ENCODE data around the gene AKAP7.

DNA sequence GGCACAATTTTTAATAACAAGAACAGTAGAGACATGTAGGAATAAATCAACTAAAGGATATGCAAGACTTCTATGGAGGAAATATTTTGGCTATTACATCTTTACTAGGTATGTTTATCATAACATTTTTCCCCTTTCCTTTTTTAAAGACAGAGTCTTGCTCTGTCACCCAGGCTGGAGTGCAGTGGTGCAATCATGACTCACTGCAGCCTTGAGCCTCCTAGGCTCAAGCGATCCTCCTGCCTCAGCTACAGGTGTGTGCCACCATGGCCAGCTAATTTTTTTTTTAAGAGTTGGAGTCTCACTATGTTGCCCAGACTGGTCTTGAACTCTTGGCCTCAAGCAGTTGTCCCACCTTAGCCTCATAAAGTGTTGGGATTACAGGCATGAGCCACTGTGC lies 37.0 kb downstream of the AKAP7 start:
- TF ChIP-seq, protein P1, sequence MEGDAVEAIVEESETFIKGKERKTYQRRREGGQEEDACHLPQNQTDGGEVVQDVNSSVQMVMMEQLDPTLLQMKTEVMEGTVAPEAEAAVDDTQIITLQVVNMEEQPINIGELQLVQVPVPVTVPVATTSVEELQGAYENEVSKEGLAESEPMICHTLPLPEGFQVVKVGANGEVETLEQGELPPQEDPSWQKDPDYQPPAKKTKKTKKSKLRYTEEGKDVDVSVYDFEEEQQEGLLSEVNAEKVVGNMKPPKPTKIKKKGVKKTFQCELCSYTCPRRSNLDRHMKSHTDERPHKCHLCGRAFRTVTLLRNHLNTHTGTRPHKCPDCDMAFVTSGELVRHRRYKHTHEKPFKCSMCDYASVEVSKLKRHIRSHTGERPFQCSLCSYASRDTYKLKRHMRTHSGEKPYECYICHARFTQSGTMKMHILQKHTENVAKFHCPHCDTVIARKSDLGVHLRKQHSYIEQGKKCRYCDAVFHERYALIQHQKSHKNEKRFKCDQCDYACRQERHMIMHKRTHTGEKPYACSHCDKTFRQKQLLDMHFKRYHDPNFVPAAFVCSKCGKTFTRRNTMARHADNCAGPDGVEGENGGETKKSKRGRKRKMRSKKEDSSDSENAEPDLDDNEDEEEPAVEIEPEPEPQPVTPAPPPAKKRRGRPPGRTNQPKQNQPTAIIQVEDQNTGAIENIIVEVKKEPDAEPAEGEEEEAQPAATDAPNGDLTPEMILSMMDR (IDR thresholded peaks at IDR 0.05; ENCODE audit: insufficient read depth, low read depth, low read length) = no peak
- no peak for TF ChIP-seq EZH2 (IDR thresholded peaks at IDR 0.05; ENCODE audit: insufficient read depth, low read length)
